ENCODE measurements around the gene LYPD6B. TPM values are rescaled to one million over a fixed set of nuclear protein-coding genes. Genes with fewer than 3 reads are reported as not detected.

Gene LYPD6B
- total RNA-seq, 1 experiment from 2014 or later = 2.0 TPM

DNA sequence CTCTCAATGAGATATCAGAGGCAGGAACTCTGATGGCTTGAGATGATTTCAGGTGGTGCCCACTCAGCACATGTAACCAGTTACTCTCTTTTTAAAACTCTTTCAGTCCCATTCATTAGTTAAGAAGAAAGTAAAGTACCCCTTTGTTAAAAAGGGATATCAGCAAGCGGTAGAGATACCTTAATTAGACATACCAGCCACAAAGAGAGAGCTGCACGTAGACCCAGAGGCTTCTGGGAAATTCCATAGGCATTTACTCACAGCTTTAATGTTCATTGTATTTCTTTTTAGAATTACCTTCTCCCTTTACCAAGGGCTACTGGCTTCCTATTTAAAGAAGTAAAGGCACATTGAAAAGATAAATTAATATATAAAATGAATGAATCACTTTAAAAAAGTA lies 63.3 kb downstream of the LYPD6B start:
- Histone ChIP-seq H3K14ac (ENCODE audit: insufficient read depth, low read length) (no peak overlapping the region), H3K4me1 (ENCODE audit: insufficient read depth, low read length) (no peaks in the 10 kb centered on the region), H4K8ac (replicated peaks; ENCODE audit: insufficient read length, low read depth, low read length) (no peak overlapping the region), H3K27ac (ENCODE audit: insufficient read length, low read depth, low read length) (no peak overlapping the region), H2BK5ac (ENCODE audit: insufficient read length, low read length) (no peak overlapping the region), H3K4ac (ENCODE audit: low read depth, low read length) (no peak overlapping the region), H4K20me1 (ENCODE audit: control insufficient read depth, insufficient read depth, insufficient read length) (no peaks in the 10 kb centered on the region), H2BK120ac (ENCODE audit: low read depth, low read length, poor library complexity, severe bottlenecking) (no peak overlapping the region), H2BK12ac (ENCODE audit: insufficient read length, low read depth, low read length) (no peak overlapping the region), H3K9ac (ENCODE audit: extremely low read depth, insufficient read length, low read length) (no peak overlapping the region), H4K91ac (ENCODE audit: insufficient read length, low read depth, low read length) (no peak overlapping the region), H4K5ac (ENCODE audit: insufficient read length, low read depth, low read length) (no peak overlapping the region), H3K18ac (ENCODE audit: insufficient read length, low read depth, low read length) (no peak overlapping the region), H2AFZ (ENCODE audit: low read length) (no peak overlapping the region), H3K9me3 (ENCODE audit: control insufficient read depth, low read depth, low read length) (no peaks in the 10 kb centered on the region), H3K23me2 (ENCODE audit: insufficient read length, low read depth, low read length, poor library complexity, severe bottlenecking) (no peaks in the 10 kb centered on the region), H2BK20ac (ENCODE audit: low read depth, low read length, poor library complexity, severe bottlenecking) (no peak overlapping the region), H3T11ph (ENCODE audit: low read length) (no peak overlapping the region), H2BK15ac (ENCODE audit: low read depth, low read length) (no peak overlapping the region), H2AK5ac (ENCODE audit: insufficient read length, low read length) (no peak overlapping the region), H3K79me2 (ENCODE audit: insufficient read depth, low read length) (no peaks in the 10 kb centered on the region), H3K23ac (ENCODE audit: insufficient read length, low read depth, low read length) (no peak overlapping the region), H3K27me3 (ENCODE audit: insufficient read depth, low read length) (no peaks in the 10 kb centered on the region), H3K79me1 (ENCODE audit: insufficient read depth, low read depth, low read length, poor library complexity, severe bottlenecking) (no peaks in the 10 kb centered on the region), H3K56ac (ENCODE audit: insufficient read length, low read depth, low read length) (no peak overlapping the region), H3K4me2 (ENCODE audit: insufficient read depth, insufficient read length, low read length) (no peak overlapping the region)
- Mint-ChIP-seq H3K36me3 (ENCODE audit: insufficient read depth in 1 of 3, low read depth in 3 of 3) (peaks cover 0 to 2% (median 0%) of the 10 kb centered on the region in 3 experiments; a peak in 3 of 7 replicates), H3K4me3 (no peak overlapping the region), H3K27ac (peak overlapping the region in 1 of 3 experiments; percentile 14; a peak in 1 of 7 replicates), H3K27me3 (ENCODE audit: low read depth) (no peaks in the 10 kb centered on the region; the same call in 1 of the 2 replicates), H3K9me3 (peaks cover 2 to 6% of the 10 kb centered on the region in 2 experiments; a peak in 2 of 5 replicates), H3K4me1 (peaks cover 0 to 2% of the 10 kb centered on the region in 2 experiments; a peak in 1 of 4 replicates)
- WGBS (ENCODE audit: extremely low coverage, insufficient read length, low lambda C conversion rate) = no CpG with 5 or more reads among the region's 2 CpGs
- no peak for TF ChIP-seq CTCF (conservative IDR thresholded peaks at IDR 0.05)
- no peak for DNase-seq

Data from H9 (cell line).